Hepatocyte (in vitro differentiated cells): ENCODE results near the gene TTLL3. TPM values are rescaled to one million over a fixed set of nuclear protein-coding genes. Genes with fewer than 3 reads are reported as not detected.
"Not testable (repeated sequence)": the region's sequence is repeated elsewhere in the genome, so short reads cannot be mapped to it uniquely, and the experiment has no call there.

Experiments used
- DNase-seq: peaks from one replicate; pipeline ENCODE4 v3.0.0-alpha.2; 2016; ENCODE audit warnings: low spot score
- H2AFZ ChIP-seq: fragments of 200-600 bp; sonication (generic); 2 replicates; pipeline ENCODE4 v1.6.0; 2016; ENCODE audit warnings: antibody characterized with exemption, mild to moderate bottlenecking
- H3K27ac ChIP-seq: fragments of 200-600 bp; sonication (generic); 2 replicates; pipeline ENCODE4 v1.5.1; 2016; ENCODE audit warnings: mild to moderate bottlenecking
- H3K27me3 ChIP-seq: fragments of 200-600 bp; sonication (generic); 2 replicates; pipeline ENCODE4 v1.6.1; 2016
- H3K36me3 ChIP-seq: fragments of 200-600 bp; sonication (generic); replicated peaks from 2 replicates; pipeline ENCODE4 v1.5.1; 2016; ENCODE audit warnings: low read depth; ENCODE audit not compliant: insufficient read depth
- H3K4me1 ChIP-seq: fragments of 200-600 bp; sonication (generic); 2 replicates; pipeline ENCODE4 v1.5.1; 2016; ENCODE audit warnings: mild to moderate bottlenecking, moderate library complexity; ENCODE audit not compliant: insufficient read depth
- H3K4me2 ChIP-seq: fragments of 200-600 bp; sonication (generic); 2 replicates; pipeline ENCODE4 v1.6.0; 2016
- H3K4me3 ChIP-seq: fragments of 200-600 bp; sonication (generic); 2 replicates; pipeline ENCODE4 v1.5.1; 2016; ENCODE audit warnings: mild to moderate bottlenecking
- H3K79me2 ChIP-seq: fragments of 200-600 bp; sonication (generic); 2 replicates; pipeline ENCODE4 v1.6.0; 2017; ENCODE audit warnings: mild to moderate bottlenecking
- H3K9me2 ChIP-seq: fragments of 200-600 bp; sonication (generic); replicated peaks from 2 replicates; pipeline ENCODE4 v1.6.0; 2017; ENCODE audit warnings: mild to moderate bottlenecking; ENCODE audit not compliant: insufficient read depth
- H3K9me3 ChIP-seq: fragments of 200-600 bp; sonication (generic); 2 replicates; pipeline ENCODE4 v1.5.1; 2016; ENCODE audit warnings: low read depth, mild to moderate bottlenecking
- H4K20me1 ChIP-seq: fragments of 200-600 bp; sonication (generic); 2 replicates; pipeline ENCODE4 v1.6.0; 2016; ENCODE audit warnings: mild to moderate bottlenecking; ENCODE audit not compliant: insufficient read depth, poor library complexity, severe bottlenecking
- CTCF ChIP-seq: fragments of 200-600 bp; sonication (generic); IDR thresholded peaks from 2 replicates; pipeline ENCODE4 v1.5.1; 2016; ENCODE audit warnings: antibody characterized with exemption, mild to moderate bottlenecking; ENCODE audit not compliant: poor library complexity
- EZH2 ChIP-seq: fragments of 200-600 bp; sonication (generic); IDR thresholded peaks from 2 replicates; pipeline ENCODE4 v1.6.1; 2016; ENCODE audit warnings: antibody characterized with exemption, mild to moderate bottlenecking, borderline replicate concordance
- EZH2phosphoT487 ChIP-seq: fragments of 200-600 bp; sonication (generic); IDR thresholded peaks from one replicate; pipeline ENCODE4 v1.6.1; 2018; ENCODE audit warnings: antibody characterized with exemption, mild to moderate bottlenecking, low read depth, moderate library complexity; ENCODE audit not compliant: unreplicated experiment, severe bottlenecking
- WGBS: methylation state at CpG from one replicate; pipeline ENCODE4 v1.1.6; 2016; ENCODE audit warnings: low lambda C conversion rate; ENCODE audit errors: missing lambda C conversion rate; 5-methylcytosine and 5-hydroxymethylcytosine counted together
- polyA plus RNA-seq: library from polyadenylated mRNA; unstranded; fragments of >200 nt; fragmentation: Nextera tagmentation; extraction: Ambion mirVana; gene quantifications from 2 replicates; pipeline ENCODE4 v1.2.1, GENCODE V29; 2016
- total RNA-seq: library from RNA; depleted of rRNA; stranded (reverse); fragments of >200 nt; gene quantifications from 2 replicates; pipeline ENCODE4 v1.2.3, GENCODE V29; 2014

The TTLL3 gene
- total and polyA plus RNA-seq, 2 experiments from 2014 or later = 21.5 to 27.4 TPM

GRCh38 chr3:9852528-9852927 is 42.5 kb downstream of the TTLL3 start:
- no peaks in the 10 kb centered on the region for H3K4me1 ChIP-seq
- no peaks in the 10 kb centered on the region for H3K9me3 ChIP-seq
- no peak overlapping the region for H3K4me3 ChIP-seq
- 94% methylated on average over 6 of the region's 6 CpGs for WGBS
- no peaks in the 10 kb centered on the region for H3K27me3 ChIP-seq
- H3K4me2 ChIP-seq = no peak overlapping the region
- H3K36me3 ChIP-seq = no peaks in the 10 kb centered on the region
- H2AFZ ChIP-seq = no peak overlapping the region
- no peak overlapping the region for H3K27ac ChIP-seq
- no peaks in the 10 kb centered on the region for H4K20me1 ChIP-seq
- H3K79me2 ChIP-seq = no peaks in the 10 kb centered on the region
- no peaks in the 10 kb centered on the region for H3K9me2 ChIP-seq
- DNase-seq = no peak
- TF ChIP-seq EZH2phosphoT487 (no peak), CTCF (no peak)

- not testable (repeated sequence) for H3K9me2 ChIP-seq, H3K9me3 ChIP-seq, H3K4me2 ChIP-seq
Measured at GRCh38 chr3:9854291-9854940, 44.4 kb downstream of the TTLL3 start.

GRCh38 chr3:9855594-9855993 is 45.5 kb downstream of the TTLL3 start:
- no peaks in the 10 kb centered on the region for H3K27me3 ChIP-seq
- no peak overlapping the region for H3K4me3 ChIP-seq
- H3K79me2 ChIP-seq = no peaks in the 10 kb centered on the region
- H3K4me2 ChIP-seq = no peak overlapping the region
- H3K36me3 ChIP-seq = no peaks in the 10 kb centered on the region
- no peak overlapping the region for H2AFZ ChIP-seq
- 97% methylated on average over 3 of the region's 3 CpGs for WGBS
- H4K20me1 ChIP-seq = no peaks in the 10 kb centered on the region
- no peaks in the 10 kb centered on the region for H3K9me3 ChIP-seq
- H3K9me2 ChIP-seq = no peaks in the 10 kb centered on the region
- DNase-seq = no peak
- TF ChIP-seq EZH2 = no peak
- no peaks in the 10 kb centered on the region for H3K4me1 ChIP-seq
- H3K27ac ChIP-seq = no peak overlapping the region

More at GRCh38 chr3:9854291-9854940, 44.4 kb downstream of the TTLL3 start:
- not testable (repeated sequence) for H2AFZ ChIP-seq, H3K4me3 ChIP-seq, H3K27me3 ChIP-seq, H3K79me2 ChIP-seq, H4K20me1 ChIP-seq, DNase-seq, H3K4me1 ChIP-seq, H3K36me3 ChIP-seq, H3K27ac ChIP-seq
- 66% methylated on average over 11 of the region's 11 CpGs for WGBS

GRCh38 chr3:9859530-9860025 is 49.5 kb downstream of the TTLL3 start:
- Histone ChIP-seq H3K79me2 (no peaks in the 10 kb centered on the region), H2AFZ (no peak overlapping the region), H3K4me1 (peaks cover 9% of the 10 kb centered on the region), H3K9me3 (no peaks in the 10 kb centered on the region), H3K27ac (no peak overlapping the region), H3K4me3 (no peak overlapping the region), H3K27me3 (no peaks in the 10 kb centered on the region), H4K20me1 (no peaks in the 10 kb centered on the region), H3K9me2 (no peaks in the 10 kb centered on the region), H3K36me3 (no peaks in the 10 kb centered on the region), H3K4me2 (no peak overlapping the region)
- WGBS = 88% methylated on average over 12 of the region's 12 CpGs
- no peak for TF ChIP-seq CTCF
- DNase-seq = no peak
